ENCODE measurements around the gene TMOD3. TPM values are rescaled to one million over a fixed set of nuclear protein-coding genes. Genes with fewer than 3 reads are reported as not detected.
A peak's percentile ranks its signal among the peaks of the same experiment; 100 is the strongest.

Gene TMOD3
- total RNA-seq, 2 experiments from 2014 or later = 53.6 to 59.2 TPM

GRCh38 chr15:51837792-51838251 is 8.4 kb downstream of the TMOD3 start:
- ChIA-PET POLR2A (interaction anchor here (1.2 kb wide), 1 partner anchor 8 kb away, joined by 3 read pairs; the partner anchor contains the start of gene TMOD3), CTCF (interaction anchor here (0.9 to 1.2 kb wide), 2 partner anchors 9 to 15 kb away, joined by 3 read pairs; partner anchors contain the start of gene TMOD3)
- ATAC-seq (peak; percentile 75), DNase-seq (peak; percentile 43)
- H3K9me3 Mint-ChIP-seq = no peaks in the 10 kb centered on the region
- no peaks in the 10 kb centered on the region for H3K27me3 Mint-ChIP-seq
- H3K36me3 Mint-ChIP-seq (ENCODE audit: low read depth) = peaks cover 3% of the 10 kb centered on the region
- no peak for TF ChIP-seq CTCF (IDR thresholded peaks at IDR 0.05)
- H3K4me3 Mint-ChIP-seq = peak overlapping the region; percentile 62
- intact Hi-C loops (cut with micrococcal nuclease) = no loop called here
- H3K27ac Mint-ChIP-seq = peak overlapping the region; percentile 75
- H3K4me1 Mint-ChIP-seq (ENCODE audit: low read depth) = peaks cover 76% of the 10 kb centered on the region

DNA sequence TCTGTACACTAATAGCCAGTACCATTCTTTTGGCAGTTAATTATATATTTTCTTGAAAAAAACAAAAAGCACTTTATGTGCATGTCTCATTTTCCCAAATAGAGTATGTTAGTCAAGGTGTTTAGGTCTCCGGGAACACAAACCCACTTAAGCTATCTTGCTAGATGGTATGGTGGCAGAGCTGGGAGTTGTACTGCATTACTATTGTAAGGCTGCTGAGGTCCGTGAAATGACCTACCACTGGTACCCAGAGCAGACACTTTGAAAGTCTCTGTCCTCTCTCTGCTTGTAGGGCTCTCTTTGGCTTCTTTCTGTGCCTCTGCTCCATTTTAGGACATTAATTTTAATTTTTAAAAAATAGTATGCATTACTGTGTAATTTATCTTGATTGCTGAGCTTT is 8.8 kb downstream of the TMOD3 start:
- H3K36me3 Mint-ChIP-seq (ENCODE audit: low read depth) = peaks cover 3% of the 10 kb centered on the region
- H3K27me3 Mint-ChIP-seq = no peaks in the 10 kb centered on the region
- ATAC-seq (no peak), DNase-seq (no peak)
- peak overlapping the region; percentile 62 for H3K4me3 Mint-ChIP-seq
- no peaks in the 10 kb centered on the region for H3K9me3 Mint-ChIP-seq
- intact Hi-C loops (cut with micrococcal nuclease) = no loop called here
- TF ChIP-seq CTCF (IDR thresholded peaks at IDR 0.05) = no peak
- H3K27ac Mint-ChIP-seq = peak overlapping the region; percentile 75
- POLR2A ChIA-PET = interaction anchor here (0.6 to 1.2 kb wide), 3 partner anchors 8 to 102 kb away, joined by 3 read pairs; partner anchors contain the start of gene TMOD3
- CTCF ChIA-PET = interaction anchor here (0.9 to 1.4 kb wide), 3 partner anchors 8 to 15 kb away, joined by 3 read pairs; partner anchors contain the start of gene TMOD3
- peaks cover 77% of the 10 kb centered on the region for H3K4me1 Mint-ChIP-seq (ENCODE audit: low read depth)

DNA sequence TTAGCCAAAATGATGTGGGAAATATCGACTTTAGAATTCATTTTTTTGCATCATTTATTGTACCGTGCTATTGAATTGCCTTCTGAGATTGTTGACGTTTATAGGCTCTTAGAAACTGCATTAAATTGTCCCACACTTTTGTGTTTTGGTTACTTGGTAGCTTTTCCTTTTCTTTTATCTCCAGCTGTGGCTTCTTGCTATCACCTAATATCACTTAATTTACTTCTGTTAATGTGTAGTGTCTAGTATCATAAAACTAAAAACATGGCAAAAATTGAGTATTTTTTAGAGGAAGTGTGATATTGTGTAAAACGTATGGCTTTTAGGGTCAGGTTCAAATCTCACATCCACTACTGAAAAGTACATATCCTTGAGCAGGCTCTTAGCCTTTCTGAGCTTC is 11.2 kb downstream of the TMOD3 start:
- H3K4me1 Mint-ChIP-seq (ENCODE audit: low read depth) = peaks cover 75% of the 10 kb centered on the region
- TF ChIP-seq CTCF (IDR thresholded peaks at IDR 0.05) = no peak
- H3K27ac Mint-ChIP-seq = no peak overlapping the region
- DNase-seq = no peak
- intact Hi-C loops (cut with micrococcal nuclease) = no loop called here
- H3K4me3 Mint-ChIP-seq = no peak overlapping the region
- peaks cover 3% of the 10 kb centered on the region for H3K36me3 Mint-ChIP-seq (ENCODE audit: low read depth)
- no peaks in the 10 kb centered on the region for H3K9me3 Mint-ChIP-seq
- no peaks in the 10 kb centered on the region for H3K27me3 Mint-ChIP-seq
- ChIA-PET CTCF (interaction anchor here (1.2 to 1.5 kb wide), 2 partner anchors 10 to 12 kb away, joined by 3 to 4 read pairs; no protein-coding TSS in a partner anchor), POLR2A (interaction anchor here (1.1 to 1.2 kb wide), 2 partner anchors 10 to 11 kb away, joined by 3 read pairs; no protein-coding TSS in a partner anchor)
- no peak for ATAC-seq

GRCh38 chr15:51841406-51842040 is 12.1 kb downstream of the TMOD3 start:
- no peaks in the 10 kb centered on the region for H3K27me3 Mint-ChIP-seq
- CTCF ChIA-PET = interaction anchor here (1.2 to 3.1 kb wide), 3 partner anchors 10 to 65 kb away, joined by 3 to 10 read pairs (median 4); no protein-coding TSS in a partner anchor
- TF ChIP-seq CTCF (IDR thresholded peaks at IDR 0.05) = no peak
- H3K4me3 Mint-ChIP-seq = peak overlapping the region; percentile 11
- DNase-seq = no peak
- ATAC-seq = no peak
- peak overlapping the region; percentile 49 for H3K27ac Mint-ChIP-seq
- POLR2A ChIA-PET = interaction anchor here (1.1 to 1.7 kb wide), 3 partner anchors 10 to 13 kb away, joined by 3 to 5 read pairs (median 3); no protein-coding TSS in a partner anchor
- intact Hi-C loops (cut with micrococcal nuclease) = no loop called here
- peaks cover 75% of the 10 kb centered on the region for H3K4me1 Mint-ChIP-seq (ENCODE audit: low read depth)
- peaks cover 3% of the 10 kb centered on the region for H3K36me3 Mint-ChIP-seq (ENCODE audit: low read depth)
- no peaks in the 10 kb centered on the region for H3K9me3 Mint-ChIP-seq

GRCh38 chr15:51842265-51842664 is 12.8 kb downstream of the TMOD3 start:
- CTCF ChIA-PET = interaction anchor here (0.7 to 3.1 kb wide), 2 partner anchors 16 to 66 kb away, joined by 3 to 10 read pairs; no protein-coding TSS in a partner anchor
- H3K36me3 Mint-ChIP-seq (ENCODE audit: low read depth) = peaks cover 3% of the 10 kb centered on the region
- no peaks in the 10 kb centered on the region for H3K9me3 Mint-ChIP-seq
- peak; percentile 19 for DNase-seq
- no peak for TF ChIP-seq CTCF (IDR thresholded peaks at IDR 0.05)
- no peaks in the 10 kb centered on the region for H3K27me3 Mint-ChIP-seq
- intact Hi-C loops (cut with micrococcal nuclease) = no loop called here
- POLR2A ChIA-PET = interaction anchor here (1.7 kb wide), 1 partner anchor 12 kb away, joined by 5 read pairs; no protein-coding TSS in a partner anchor
- no peak for ATAC-seq
- no peak overlapping the region for H3K4me3 Mint-ChIP-seq
- H3K4me1 Mint-ChIP-seq (ENCODE audit: low read depth) = peaks cover 75% of the 10 kb centered on the region
- peak overlapping the region; percentile 53 for H3K27ac Mint-ChIP-seq

Data from activated CD8-positive, alpha-beta T cell treated with anti-CD3 and anti-CD28 coated beads for 36 hours (primary cell).